GM12892 (cell line): Measurements from ENCODE around the gene TOR4A.

Source experiments
- POLR2A ChIP-seq: IDR thresholded peaks from 2 replicates; pipeline ENCODE4 v1.6.1; 2011; ENCODE audit warnings: low read depth, low read length, control low read depth
- POLR2AphosphoS5 ChIP-seq: IDR thresholded peaks from 2 replicates; pipeline ENCODE4 v1.6.1; 2011; ENCODE audit warnings: low read depth, low read length, control low read depth
- TAF1 ChIP-seq: IDR thresholded peaks from 2 replicates; pipeline ENCODE4 v1.6.1; 2011; ENCODE audit warnings: low read depth, mild to moderate bottlenecking, control low read depth, low read length, borderline replicate concordance

DNA sequence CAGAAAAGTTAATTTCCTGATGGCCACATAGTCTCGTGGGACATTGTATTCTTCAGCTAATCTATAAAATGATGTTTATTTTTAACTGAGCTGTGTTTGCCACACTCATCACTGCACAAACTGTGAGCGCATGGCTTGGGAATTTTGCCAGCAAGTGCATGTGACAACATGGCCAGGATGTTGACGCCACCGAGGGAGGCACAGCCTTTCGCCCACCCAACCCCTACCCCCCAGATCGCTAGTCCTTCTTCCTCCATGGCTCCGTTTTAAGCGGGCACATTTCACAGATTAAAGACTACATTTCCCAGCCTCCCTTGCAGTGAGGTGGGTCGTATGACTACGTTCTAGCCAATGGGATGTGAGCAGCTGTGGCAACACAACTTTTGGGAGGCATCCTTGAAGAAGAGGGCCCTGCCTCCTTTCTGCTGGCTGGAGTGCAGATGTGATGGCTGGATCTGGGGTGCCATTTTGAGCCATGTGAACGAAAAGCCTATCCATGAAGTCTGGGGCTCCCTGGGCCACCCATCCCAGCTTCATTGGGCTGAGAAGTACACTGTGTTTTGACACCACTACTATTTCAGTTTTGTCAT lies 16.7 kb downstream of the TOR4A start:
- TF ChIP-seq POLR2AphosphoS5 (no peak), POLR2A (no peak), TAF1 (no peak)
